GM18909 (cell line): Measurements from ENCODE around the gene HCN2.

ENCODE experiments used
- ATAC-seq: cut with Tn5 transposase; IDR thresholded peaks from one replicate; pipeline ENCODE4 v1.9.1; 2021; ENCODE audit warnings: mild to moderate bottlenecking; ENCODE audit not compliant: unreplicated experiment, poor library complexity

Gene HCN2

DNA sequence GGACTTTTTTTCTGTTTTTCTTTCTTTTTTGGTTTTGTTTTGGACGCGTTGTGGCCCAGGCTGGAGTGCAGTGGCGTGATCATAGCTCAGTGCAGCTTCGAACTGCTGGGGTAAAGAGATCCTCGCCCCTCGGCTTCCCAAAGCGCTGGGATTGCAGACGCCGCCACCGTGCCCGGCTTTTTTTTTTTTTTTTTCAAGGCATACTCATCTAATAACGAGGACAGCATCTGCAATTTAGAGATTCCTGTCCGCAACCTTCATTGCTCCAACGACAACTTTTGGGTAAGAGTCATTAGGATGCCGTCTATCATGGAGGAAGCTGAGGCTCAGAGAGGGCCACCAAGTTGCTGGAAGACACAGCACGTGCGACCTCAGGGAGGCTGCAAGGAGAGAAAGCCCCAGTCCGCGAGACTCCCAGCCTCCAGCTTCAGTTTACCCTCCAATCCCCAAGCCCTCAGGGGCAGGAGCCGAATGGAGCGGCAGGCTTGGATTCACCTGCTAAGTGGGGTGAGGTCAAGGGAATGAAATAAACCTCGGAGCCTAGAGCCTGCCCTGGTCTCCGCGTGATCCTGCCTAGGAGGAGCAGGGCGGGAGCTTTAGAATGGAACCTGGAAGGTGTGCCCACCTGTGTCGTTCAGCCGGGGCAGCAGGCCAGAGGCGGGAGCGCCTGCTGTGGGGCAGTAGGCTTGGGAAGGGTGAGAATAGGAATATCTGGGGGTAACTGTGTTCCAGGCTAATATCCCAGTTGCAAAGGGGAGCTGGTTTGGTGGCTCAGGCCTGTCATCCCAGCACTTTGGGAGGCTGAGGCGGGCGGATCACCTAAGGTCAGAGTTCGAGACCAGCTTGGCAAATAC lies 44.3 kb downstream of the HCN2 start:
- no peak for ATAC-seq

DNA sequence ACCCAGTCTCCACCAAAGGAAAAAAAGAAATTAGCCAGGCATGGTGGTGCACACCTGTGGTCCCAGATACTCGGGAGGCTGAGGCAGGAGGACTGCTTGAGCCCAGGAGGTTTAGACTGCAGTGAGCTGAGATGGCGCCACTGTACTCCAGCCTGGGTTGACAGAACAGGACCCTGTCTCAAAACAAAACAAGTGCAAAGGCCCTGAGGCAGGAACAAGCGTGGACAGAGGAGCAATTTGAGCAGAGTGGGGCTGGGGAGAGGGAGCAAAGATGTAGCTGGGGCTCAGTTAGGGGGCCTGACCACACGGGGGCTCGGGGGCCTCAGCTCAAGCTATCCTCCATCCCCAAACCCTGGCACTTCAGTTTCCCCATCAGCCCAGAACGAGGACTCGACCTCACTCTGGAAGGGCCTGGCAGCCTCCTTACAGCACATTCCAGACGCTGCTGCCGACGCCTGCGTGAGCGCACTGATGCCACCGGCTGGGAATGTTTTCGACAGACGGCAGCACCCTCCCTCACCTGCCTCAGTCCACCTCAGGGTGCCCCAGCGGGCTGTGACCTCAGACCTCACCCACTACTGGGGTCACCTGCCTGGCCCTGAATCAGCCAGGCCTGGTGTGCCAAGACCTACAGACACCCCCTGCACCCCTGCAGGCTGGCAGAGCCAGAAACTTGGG lies 45.4 kb downstream of the HCN2 start:
- ATAC-seq = no peak

DNA sequence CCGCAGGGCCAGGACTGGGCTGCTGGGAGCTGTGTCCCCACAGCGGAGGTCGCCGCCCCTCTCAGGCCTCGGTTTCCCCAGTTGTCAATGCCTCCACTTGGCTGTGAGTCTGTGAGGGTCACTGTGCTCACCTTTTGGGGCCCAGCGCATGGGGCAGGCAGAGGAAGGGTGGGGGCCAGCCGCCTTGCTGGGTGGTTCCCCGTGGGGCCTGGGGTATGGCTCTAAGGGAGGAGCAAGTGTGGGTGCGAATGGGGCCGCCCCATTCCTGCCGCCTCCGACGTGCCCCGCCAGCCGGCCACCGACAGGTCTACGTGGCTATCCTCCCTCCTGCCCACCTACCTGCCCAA lies 49.2 kb downstream of the HCN2 start:
- no peak for ATAC-seq

DNA sequence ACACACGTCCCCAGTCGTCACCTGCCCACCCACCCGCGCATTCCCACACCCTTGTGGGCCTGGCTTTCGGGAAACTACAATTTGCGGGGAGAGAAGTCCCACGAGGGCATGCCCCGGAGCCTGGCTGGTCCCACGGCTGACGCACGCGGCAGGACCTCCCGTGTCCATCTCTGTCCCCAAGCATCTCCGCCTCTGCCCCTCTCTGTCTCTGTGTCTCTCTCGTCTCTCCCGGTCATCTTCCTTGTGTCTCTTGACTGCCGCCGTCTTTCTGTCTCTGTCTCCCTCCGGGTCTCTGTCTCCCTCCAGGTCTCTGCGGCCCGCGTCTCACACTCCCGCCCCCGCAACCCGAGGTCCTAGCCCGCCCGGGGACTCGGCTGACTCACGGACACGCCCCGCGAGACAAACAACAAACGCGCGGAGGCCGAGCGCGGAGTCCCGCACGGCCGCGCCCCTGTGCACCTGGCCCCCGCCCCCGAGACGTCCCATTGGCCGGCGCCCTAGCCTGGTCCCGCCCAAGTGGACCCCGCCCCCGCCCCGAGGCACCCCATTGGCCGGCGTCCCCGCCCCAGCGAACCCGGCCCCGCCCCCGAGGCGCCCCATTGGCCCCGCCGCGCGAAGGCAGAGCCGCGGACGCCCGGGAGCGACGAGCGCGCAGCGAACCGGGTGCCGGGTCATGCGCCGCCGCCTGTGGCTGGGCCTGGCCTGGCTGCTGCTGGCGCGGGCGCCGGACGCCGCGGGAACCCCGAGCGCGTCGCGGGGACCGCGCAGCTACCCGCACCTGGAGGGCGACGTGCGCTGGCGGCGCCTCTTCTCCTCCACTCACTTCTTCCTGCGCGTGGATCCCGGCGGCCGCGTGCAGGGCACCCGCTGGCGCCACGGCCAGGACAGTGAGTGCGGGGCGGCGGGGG lies 49.8 kb downstream of the HCN2 start, which contains the start of gene FGF22:
FGF22 (plus strand) TSS at position 627 of the 908 bp plus-strand sequence; CDS start at position 674, 47 bp downstream.
- peak; percentile 58 for ATAC-seq

DNA sequence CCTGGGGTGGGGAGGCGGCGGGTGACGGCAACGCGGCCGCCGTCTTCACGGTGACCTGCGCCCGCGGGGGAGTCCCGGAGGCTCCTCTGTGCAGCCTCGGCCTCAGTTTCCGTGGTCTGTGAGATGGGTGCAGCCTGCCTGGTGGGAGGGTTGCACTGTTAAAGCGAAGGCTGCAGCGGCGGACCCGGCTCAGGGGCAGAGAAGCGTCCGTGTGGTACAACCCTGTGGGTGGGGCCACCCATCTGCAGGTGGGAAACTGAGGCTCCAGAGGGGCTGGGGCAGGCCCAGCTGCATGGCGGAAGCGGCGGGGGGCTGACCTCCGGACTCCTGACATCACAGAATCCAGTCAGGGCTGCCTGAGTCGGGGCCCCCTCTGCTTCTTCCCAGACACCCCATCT lies 50.5 kb downstream of the HCN2 start:
- no peak for ATAC-seq

DNA sequence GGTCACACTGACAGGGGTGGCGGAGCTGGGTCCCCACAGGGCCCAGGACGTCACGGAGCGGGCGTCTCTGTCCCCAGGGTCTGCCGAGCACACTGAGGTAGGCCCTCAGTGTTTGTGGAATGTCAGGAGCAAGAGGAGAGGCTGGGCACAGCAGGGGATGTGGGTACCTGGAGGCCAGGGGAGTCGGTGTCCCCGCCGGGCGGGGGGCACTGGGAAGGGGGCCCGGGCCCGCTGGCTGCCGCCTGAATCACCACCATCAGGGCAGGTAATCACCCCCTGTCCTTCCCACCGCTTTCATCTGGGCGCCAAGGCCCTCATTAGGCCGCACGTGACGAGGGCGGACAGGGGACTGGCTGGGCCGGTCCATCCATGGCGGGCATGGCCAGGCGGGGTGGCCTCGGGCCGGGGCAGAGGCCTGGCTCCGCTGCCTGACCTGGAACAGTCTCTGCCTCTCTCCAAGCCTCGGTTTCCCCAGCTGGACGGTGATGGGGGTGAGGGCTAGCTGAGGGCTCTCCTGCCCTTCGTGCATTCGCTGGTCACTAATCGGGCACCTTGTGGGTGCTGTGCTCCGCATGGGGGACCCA lies 51.0 kb downstream of the HCN2 start:
- no peak for ATAC-seq

DNA sequence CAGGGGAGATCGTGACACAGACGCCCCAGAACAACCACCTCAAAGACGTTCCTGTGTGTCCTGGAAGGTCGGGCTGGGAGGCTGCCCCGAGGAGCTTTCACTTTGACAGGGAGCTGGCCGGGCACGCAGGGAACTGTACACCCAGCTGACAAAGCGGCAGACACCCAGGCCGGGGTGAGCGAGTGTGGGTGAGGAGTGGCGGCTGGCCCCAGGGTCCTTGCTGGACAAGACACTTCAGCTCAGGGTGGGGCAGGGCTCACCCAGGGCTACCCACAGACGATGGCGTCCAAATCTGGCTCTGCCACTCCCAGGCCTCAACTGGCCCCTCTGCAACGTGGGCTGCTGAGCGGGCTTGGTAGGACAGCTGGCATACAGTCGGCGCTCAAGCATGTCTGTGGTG lies 52.0 kb downstream of the HCN2 start:
- ATAC-seq = no peak

DNA sequence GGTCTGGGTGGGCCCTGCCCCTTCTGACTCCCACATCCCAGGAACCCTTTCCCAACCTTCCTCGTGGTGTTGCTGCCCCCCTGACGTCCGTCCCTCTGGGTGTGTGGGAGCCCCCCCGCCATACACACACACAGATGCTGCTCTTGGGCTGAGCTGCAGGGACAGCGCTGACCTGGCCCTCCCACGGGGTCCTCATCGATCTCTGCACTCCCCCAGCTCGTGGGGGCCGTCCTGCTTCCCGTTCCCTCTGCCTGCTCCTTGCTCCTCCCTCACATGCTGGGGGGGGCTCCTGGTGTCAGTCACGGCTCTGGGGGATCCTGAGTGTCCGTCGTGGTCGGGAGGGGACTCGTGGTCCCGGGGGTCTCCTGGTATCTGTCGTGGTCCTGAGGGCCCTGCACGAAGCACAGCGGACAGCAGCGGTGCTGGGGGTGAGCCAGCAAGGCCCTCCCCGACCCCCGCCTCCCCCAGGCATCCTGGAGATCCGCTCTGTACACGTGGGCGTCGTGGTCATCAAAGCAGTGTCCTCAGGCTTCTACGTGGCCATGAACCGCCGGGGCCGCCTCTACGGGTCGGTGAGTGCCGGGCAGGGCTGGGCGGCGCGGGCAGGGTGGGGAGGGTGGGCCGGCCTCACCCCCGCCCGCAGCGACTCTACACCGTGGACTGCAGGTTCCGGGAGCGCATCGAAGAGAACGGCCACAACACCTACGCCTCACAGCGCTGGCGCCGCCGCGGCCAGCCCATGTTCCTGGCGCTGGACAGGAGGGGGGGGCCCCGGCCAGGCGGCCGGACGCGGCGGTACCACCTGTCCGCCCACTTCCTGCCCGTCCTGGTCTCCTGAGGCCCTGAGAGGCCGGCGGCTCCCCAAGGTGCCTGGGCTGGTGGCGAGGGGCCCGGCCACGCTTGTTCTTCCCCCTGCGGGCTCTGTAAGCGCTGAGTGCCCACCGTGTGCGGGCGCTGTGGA lies 53.4 kb downstream of the HCN2 start:
- ATAC-seq = no peak

DNA sequence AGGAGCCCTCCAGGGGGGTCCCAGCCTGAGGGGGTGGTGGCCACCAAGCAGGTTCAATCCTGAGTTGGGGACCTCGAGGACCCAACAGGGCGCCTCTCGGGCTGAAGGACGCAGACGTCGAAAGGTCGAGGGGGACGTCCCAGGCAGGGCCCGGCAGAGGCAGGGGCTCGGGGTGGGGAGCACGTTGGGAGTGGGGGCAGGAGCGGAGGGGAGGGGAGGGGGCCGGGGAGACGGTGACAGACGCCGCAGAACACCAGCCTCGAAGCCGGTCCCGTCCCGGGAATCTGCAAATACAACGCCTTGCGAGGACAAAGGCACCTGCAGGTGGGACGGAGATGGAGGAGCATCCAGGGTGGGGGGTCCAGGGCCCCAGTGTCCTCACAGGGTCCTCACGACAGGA lies 54.1 kb downstream of the HCN2 start:
- ATAC-seq = no peak

DNA sequence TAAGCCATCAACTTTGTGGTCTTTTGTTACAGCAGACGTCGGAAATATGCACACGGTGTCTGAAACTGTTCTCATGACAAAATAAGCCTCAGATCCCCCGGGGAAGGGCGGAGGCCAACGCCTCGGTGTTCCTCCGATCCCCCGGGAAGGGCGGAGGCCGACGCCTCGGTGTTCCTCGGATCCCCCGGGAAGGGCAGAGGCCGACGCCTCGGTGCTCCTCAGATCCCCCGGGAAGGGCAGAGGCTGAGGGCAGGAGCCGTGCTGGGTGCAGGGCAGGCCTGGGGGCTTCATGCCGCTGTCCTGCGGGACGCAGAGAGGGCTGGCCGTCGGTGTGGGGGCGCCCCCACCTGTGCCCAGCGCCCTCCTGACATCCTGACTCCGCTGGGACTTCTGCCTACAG lies 54.7 kb downstream of the HCN2 start:
- ATAC-seq = no peak

DNA sequence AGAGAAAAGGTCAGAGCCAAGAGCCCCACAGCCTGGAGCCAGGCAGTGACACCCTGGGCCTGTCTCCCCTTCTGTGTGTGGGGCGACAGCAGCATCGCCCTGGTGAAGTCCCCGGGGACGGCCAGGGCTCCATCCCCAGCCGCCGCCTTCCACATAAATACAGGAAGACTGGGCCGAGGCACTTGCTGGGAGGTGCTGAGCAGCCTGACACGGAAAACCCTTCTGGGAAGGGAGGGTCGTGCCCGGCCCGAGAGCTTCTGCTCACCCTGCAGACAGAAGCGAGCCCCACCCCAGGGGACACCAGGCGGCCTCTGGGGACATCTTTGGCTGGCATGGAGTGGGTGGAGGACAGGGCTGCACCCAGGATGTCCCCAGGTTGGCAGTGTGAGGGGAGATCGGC lies 55.1 kb downstream of the HCN2 start:
- no peak for ATAC-seq

DNA sequence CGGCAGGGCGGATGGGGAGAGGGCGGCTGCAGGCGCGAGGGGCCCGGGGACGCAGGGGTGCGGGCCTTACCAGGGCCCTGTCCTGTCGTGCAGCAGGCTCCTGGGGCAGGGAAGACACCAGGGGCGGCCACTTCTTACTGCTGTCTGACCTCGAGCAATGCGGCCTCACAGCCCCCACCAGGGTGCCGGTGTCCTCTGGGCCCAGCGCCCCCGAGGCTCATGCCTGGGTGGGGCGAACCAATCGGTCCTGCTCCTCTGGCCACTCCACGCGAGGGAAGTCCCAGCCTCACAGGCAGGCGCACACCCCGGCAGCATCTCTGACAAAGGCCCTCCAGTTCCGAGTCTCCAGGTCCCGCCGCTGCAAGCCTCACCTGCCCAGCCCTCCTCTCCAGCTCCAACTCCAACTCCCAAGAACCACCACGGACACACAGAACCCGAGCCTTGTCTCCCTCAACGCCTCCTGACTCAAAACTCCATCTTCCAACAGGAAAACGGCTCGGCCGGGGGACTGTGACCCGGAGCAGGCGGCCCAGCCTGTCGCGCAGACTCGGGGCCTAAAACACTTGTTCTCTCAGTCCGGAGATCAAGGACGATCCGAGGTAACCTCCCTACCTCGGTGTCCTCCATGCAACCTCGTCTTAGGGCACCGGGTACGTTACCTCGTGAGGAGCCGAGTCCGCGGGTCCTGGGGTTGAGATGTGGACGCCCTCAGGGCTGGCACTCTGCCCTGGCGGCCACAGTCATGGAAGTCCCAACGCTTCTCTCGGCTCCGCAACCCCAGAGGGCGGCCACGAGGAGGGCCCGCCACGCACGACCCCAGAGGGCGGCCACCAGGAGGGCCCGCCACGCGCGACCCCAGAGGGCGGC lies 56.5 kb downstream of the HCN2 start:
- no peak for ATAC-seq

DNA sequence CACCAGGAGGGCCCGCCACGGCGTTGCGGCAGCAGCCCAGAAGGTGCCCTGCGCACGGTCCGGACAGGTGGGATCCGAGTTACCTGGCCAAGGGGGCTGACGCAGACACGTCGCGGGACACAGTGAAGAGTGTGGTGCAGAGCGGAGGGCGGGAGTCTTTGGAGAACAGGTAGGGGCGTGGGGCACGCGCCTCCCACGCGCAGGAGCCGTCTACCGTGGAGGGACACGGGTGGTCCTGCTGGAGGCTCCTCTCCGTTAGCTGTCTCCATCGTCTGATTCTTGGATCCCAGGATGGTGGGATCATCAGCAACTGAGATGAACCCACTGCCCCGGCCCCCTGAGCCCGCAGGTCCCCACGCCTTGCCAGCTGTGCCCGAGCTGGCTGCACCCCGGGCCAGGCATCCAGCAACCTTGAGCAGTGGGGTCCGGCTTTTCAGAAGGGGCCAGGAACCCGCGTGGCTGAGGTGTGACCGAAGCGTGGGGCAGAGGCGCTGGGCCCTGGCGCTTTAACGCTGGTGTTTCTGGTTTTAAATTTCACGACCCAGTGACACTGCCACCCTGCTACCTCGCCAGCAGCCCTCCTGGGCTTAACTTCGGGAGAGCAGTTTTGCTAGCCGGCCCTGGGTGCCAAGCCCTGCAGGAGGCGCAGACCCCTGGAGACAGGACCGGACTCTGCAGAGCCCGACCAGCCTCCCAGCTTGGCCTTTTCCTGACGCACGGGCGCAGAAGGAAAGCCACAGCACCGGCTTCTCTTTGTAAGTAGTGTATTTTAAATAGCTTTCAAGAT lies 57.3 kb downstream of the HCN2 start:
- no peak for ATAC-seq

DNA sequence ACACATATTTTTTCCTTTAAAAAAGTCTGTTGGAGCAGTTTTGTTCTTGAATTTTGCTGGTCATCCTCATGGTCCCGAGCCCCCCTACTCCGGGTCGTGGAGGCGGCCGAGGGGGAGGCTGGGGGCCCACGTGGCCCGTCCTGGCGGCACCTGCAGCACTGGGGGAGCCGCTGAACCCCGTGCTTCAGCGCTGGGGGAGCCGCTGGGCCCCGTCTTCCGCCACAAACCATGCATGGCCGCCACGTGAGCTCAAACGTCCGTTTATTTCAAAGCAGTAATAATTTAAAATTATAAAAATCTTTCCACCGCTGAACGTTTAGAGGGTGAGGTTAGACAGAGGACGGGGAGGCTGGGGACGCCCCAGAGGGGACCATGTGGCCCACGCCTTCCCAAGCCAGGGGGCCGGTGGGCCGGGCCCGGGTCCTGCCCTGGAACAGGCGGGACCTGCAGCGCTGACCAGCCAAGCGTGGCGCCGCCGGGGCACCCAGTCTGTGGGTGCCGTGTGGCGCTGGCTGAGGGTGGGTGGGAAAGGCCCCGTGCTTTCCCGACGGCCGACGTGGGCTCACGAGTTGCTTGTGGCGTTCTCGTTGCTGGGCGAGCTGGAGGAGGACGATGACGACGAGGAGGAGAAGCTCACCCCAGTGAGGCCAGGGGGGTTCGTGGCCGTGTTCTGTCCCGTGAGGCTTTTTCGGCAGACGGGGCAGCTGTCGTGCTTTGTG lies 58.0 kb downstream of the HCN2 start:
- ATAC-seq = no peak

DNA sequence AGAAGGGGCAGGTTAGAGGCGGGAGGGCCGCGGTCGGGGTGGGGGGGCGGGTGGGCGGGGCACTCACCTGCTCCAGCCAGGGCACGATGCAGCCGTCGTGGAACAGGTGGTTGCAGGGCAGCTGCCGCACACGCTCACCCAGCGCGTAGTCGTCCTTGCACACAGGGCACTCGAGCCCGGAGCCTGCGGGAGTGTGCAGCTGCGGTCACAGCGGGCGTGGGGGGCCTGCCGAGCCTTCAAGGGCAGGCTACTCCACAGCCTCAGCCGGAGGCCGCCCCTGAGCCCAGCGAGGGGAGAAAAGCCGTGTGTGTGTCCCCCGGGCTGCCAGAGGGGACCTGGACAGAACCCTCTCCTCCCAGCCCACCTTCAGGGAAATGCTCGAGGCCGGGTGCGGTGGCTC lies 58.6 kb downstream of the HCN2 start:
- ATAC-seq = no peak

DNA sequence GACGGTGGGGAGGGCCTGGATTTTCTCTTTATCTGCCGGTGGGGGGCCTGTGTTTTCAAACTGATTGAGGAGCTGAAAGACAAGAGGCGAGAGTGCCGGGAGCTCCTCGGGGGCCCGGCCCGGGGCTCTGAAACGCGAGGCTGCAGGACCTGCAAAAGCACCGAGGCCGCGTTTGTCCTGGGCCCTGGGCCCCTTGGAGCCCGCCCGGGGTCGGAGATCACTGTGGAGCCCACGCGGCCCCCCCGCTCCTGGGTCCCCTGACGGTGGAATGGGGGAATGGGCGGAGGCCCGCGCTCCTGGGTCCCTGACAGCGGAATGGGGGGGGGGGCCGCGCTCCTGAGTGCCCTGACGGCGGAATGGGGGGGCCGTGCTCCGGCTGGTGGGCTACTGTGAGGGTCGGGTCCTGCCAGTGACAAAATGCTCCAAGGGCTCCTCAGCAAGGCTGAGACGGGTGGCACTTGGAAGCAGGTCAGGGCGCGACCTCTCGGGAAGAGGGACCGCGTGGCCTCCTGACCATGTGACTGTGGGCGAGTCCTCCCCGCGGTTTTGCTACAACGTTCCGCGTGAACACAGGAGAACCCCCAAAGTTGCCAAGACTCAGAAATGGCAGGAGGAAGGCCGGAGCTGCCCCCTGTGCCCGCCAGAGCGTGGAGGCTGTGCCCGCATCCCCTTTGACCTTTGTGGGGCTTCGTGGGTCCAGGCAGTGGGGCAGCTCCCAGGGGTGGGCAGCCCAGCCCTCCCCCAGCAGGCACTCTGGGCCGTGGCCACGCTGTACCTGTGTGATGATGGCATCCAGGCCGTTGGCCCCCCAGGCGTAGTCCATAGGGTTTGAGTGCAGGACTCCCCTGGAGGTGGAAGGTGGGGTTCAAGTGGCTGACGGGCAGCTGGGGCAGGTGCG lies 59.5 kb downstream of the HCN2 start:
- no peak for ATAC-seq
